Stimulated activated CD4-positive, alpha-beta T cell treated with anti-CD3 and anti-CD28 coated beads, Interleukin-12 subunit alpha, Interleukin-12 subunit beta, amount 100 ng/mL, for 48 hours (primary cell): ENCODE measurements around the gene AKT2.
"Not testable (repeated sequence)": the region's sequence is repeated elsewhere in the genome, so short reads cannot be mapped to it uniquely, and the experiment has no call there.

Experiments
- DNase-seq, 3 donors: peaks; one replicate each; pipeline ENCODE4 v3.0.0-alpha.2; 2020; ENCODE audit warnings: low read depth in 2 of 3, low spot score in 1 of 3

The AKT2 gene

DNA sequence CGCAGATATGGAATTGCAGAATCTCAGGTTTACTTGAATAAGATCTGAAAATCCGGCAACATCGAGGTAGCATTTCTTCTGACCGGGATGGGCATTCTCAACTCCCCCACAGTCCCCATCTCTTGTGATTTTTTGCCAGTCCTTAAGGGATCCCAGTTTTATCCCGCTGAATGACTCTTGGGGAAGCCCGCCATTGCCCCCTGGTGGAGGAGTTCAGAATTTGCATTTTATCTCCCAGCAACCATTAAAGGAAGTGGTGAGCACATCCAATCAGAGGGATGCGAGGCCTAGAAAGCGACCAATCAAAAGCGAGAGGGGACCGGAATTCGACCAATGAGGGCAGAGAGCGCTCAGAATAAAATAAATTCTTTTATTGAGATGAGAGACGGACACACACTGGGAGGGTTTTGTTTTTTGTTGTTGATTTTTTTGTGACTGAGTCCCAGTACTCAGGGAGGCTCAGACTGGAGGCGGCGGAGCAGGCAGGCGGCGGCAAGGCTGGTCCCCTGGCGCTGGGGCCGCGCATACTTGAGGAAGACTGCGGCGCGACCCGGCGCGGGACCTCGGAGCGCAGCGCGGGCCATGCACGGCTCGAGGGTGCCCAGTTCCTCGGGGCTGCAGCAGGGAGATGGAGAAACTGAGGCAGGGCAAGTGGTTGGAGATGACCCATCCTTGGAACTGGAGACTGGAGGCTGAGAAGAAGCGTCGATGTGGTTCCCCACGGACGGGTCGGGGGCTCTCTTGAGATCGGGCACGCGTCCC, 63.1 kb downstream of the AKT2 start:
- DNase-seq: peak; percentile 50 to 70 (median 66)

DNA sequence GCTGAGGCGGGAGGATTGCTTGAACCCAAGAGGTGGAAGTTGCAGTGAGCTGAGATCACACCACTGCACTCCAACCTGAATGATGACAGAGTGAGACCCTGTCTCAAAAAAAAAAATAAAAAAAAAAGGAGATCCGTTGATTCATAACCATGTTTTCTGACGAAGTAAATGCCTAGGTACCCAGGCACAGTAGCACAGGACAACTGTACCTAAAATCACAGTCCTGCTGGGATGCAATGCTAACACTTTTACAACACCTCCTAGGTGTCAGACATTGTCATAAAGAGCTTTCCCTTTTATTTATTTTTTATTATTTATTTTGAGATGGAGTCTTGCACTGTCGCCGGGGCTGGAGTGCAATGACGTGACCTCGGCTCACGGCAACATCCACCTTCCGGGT, 64.5 kb downstream of the AKT2 start:
- no peak for DNase-seq

DNA sequence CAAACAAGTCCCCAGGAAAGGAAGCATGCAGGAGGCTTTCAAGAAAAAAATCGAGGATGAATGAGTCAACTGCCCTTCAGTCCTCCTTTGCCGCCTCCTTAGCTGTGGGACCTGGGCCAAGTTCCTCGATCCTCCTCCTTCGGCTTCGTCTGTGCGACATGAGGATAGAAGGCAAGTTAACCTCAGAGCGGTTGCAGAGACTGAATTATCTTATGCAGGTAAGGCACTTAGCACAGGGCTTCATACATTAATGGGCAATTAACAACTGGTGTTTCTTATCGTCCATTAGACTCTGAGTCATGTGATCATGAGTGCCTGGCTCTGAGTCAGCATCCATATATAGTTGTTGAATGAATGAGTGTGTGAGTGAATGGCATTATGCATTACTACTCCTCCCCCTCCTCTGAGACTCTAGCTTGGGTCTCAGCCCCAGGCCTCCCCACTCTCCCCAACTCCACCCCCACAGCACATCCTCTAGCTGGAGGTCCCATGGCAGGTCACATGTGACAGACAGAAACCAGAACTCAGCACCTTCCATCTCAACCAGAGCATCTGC, 65.3 kb downstream of the AKT2 start:
- DNase-seq: no peak

DNA sequence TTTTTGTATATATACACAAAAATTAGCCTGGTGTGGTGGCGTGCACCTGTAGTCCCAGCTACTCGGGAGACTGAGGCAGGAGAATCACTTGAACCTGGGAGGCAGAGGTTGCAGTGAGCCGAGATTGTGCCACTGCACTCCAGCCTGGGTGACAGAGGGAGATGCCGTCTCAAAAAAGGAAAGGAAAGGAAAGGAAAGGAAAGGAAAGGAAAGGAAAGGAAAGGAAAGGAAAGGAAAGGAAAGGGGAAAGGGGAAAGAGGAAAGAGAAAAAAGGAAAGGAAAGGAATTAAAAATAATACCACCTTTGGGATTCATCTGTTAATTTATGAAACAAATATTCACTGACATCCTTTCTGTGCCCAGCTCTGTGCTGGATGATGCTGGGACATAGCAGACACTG, 66.1 kb downstream of the AKT2 start:
- DNase-seq: not testable (repeated sequence)

DNA sequence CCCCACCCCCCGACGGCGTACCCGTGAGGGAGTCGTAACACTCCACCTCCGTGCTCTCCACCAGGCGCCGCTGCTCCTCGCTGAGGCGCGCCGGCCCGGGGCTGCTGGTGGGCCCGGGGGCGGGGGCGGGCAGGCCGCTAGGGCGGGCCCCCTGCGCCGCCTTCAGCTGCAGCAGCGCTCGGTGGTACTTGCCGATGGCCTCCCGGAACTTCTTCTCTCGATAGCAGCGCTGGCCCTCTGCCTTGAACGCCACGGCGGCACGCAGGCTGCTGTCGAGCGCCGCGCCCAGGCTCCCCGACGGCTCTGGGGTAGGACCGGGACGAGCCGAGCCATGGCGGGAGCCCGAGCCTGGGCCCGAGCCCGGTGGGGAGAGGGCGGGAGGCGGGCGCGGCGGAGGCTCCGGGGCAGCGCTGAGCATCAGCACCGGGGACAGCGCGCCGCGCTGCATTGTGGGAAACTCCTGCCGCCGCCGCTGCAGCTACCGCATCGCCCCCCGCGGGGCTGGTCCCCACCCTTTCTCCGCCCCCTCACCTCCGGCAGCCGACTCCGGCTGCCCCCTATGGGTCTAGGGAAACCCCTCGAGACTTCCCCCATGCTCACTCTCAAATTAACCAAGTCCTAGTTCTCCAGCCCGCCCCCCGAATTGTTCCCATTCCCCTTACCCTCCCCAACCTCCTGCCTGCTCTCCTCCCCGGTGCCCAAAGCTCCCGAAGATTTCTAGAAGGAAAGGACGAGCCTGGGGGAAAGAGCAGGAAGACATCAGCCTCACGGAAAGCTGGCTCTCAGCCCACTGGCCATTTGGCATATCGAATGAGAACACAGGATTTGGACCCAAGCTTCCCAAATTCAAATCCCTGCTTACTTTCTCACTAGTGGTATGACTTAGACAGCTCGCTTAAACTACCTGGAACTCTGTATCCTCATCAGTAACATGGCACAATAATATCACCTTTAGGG, 66.9 kb downstream of the AKT2 start, which contains the start of gene TTC9B:
Gene TTC9B, minus strand, starts transcription at position 451 of the 957 bp plus-strand sequence. Its CDS starts 3 bp downstream, at position 448.
- DNase-seq: peak in 1 of 3 donors; percentile 30

DNA sequence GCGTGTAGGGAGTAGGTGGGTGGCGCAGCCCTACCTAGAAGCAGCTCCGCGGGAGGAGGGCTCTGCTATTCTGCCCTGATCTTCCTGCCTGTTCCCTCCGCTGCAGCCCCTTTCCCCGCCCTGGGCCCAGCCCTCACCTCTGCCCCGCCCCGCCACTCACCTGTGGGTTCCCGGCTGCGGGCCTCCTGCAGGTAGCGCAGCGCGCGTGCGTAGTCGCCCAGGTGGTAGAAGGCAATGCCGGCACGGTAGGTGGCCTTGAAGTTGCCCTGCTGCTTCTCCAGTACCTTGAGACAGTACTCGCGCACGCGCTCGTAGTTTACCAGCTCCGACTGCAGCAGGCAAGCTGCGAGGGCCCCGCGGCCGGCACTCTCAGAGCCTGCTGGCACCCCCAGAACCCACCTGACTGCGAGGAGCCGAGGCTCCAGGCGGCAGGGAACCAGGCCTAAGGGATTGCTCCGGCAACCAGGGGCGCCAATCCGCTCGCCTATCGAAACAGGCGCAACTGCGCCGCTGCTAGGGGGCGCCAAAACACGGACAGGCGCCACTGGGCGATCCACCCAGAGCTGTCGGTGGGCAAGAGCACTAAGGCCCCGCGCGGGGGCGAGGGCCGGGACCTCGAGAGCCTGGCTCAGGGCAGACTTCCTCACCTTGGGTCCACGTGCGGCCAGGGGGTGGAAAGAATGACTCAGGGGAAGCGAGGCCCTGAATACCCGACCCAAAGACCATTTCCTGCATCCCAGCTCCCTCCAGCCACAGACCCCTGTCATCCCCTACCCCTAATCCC, 67.9 kb downstream of the AKT2 start:
- no peak for DNase-seq

DNA sequence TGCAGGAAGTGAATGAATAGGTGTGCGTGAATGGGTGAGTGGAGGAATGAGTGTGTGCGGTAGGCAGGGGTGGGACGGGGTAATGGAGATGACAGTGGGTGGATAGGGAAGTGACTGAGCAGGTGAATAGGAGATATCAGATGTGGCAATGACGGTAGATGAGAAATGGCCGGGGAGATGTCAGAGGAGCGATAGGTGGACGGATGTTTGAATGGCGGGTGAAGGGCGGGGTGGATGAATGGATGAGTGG, 68.4 kb downstream of the AKT2 start:
- no peak for DNase-seq

DNA sequence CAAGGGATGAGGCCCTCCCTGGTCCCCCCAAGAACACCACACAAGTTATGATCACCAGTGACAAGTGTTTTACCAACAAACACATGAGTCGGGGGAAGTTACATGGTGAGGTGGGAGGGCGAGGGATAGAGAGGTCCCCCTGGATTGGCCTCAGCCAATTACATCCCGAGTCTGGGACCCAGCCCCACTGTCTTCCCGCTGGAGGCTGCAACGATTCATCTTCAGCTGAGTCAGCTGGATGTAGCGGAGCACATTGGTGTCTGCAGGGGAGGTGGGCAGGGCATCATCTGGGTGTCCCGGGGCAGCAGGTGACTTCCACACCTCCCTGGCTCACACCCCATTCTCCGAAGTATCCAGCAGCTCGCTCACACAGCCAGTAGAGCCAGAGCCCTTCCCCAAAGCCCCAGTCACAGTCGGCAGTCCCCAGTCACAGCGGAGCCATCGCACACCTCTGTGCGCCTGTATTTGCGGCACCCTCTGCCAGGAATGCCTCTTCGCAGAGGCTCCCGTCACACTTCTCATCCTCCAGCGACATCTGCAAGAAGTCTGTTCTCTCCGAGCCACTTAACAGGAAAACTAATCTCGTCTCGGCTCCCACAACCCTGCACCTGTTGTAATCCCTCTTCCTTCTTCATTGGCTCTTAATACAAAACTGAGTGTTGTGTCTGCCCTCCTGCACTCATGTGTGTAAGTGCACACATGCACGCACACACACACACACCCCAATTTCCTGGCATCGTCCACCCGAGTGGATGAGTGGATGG, 69.0 kb downstream of the AKT2 start:
- no peak for DNase-seq

DNA sequence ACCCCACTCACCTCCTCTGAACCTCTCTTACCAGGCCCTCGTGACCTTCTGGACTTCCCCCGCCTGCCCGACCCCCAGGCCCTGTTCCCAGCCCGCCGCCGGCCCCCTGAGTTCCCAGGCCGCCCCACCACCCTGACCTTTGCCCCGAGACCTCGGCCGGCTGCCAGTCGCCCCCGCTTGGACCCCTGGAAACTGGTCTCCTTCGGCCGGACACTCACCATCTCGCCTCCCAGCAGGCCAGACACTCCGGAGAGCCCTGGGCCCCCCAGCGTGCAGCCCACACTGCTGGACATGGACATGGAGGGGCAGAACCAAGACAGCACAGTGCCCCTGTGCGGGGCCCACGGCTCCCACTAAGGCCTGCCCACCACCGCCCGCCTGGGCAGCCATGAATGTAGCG, 70.2 kb downstream of the AKT2 start:
- DNase-seq: no peak

DNA sequence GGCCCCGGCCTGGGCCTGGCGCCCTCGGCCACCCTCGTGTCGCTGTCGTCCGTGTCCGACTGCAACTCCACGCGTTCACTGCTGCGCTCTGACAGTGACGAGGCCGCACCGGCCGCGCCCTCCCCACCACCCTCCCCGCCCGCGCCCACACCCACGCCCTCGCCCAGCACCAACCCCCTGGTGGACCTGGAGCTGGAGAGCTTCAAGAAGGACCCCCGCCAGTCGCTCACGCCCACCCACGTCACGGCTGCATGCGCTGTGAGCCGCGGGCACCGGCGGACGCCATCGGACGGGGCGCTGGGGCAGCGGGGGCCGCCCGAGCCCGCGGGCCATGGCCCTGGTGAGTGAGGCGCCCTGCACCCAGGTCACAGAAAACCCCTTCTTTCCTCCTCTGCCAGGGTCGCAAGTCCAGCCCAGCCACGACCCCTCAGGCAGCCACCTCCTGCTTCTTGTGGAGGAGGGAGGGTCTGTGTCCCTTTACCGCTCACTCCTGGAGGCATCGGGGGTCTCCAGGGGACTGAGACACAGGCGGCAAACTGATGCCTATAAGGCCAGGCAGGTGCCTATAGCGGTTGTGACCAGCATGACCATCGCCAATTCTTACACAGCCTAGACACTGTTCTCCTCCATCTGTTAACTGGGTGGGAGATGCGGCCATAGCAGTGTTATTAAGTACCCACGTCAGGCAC, 71.1 kb downstream of the AKT2 start:
- DNase-seq: no peak

DNA sequence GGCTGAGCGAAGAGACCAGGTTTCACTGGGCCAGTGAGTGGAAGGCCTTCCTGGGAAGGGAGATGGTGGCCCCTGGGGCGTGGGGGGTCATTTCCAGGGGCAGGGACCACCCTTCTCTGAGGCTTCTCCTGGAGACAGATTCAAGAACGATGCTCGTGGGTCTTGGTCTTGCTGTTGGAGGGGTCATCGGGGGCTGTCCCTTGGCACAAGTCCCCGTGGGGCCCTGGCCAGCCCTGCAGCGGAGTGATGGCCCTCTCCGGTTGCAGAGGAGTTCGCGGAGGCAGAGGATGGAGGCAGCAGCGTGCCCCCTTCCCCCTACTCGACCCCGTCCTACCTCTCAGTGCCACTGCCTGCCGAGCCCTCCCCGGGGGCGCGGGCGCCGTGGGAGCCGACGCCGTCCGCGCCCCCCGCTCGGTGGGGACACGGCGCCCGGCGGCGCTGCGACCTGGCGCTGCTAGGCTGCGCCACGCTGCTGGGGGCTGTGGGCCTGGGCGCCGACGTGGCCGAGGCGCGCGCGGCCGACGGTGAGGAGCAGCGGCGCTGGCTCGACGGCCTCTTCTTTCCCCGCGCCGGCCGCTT, 71.8 kb downstream of the AKT2 start:
- DNase-seq: no peak

DNA sequence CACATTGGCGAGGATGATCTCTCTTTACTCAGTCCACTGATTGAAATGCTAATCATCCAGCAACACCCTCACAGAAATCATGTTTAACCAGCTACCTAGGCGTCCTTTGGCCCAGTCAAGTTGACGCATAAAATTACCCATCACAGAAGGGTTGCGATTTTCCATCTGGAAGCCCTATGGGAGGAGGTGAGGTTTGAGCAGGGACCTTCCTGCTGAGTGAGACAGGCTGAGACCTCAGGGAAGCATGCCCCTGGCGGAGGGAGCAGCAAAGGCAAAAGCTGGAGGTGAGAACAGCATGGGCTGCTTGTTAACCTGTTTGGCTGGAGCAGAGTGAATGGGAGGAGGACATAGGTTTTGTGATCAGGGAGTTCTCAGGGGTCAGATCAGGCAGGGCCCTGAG, 74.3 kb downstream of the AKT2 start:
- DNase-seq: no peak

DNA sequence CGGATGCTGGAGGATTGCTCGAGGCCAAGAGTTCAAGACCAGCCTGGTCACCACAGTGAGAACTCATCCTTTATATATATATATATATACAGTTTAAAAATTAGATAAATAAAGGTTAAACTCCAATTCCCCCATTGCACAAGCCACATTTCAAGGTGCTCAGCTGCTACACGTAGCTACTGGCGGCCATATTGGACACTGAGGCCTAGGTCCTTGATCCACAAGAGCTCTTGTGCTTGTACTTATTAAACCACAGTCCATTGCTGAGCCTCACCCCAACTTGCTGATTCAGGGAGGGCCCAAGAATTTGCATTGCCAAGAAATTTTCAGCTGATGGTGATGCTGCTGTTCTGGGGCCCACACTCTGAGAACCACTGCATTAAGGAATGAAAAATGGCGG, 76.5 kb downstream of the AKT2 start:
- no peak for DNase-seq

DNA sequence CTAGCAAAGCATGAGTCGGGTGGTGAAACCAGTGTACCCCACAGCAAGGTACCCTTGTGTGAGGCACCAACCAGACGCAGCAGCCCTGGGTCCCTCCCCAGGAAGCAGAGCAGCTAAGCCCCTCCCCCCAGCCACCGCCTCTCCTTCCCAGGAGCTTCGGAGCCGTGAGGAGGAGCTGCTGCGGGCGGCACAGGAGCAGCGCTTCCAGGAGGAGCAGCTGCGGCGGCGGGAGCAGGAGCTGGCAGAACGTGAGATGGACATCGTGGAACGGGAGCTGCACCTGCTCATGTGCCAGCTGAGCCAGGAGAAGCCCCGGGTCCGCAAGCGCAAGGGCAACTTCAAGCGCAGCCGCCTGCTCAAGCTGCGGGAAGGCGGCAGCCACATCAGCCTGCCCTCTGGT, 79.4 kb downstream of the AKT2 start:
- DNase-seq: no peak

DNA sequence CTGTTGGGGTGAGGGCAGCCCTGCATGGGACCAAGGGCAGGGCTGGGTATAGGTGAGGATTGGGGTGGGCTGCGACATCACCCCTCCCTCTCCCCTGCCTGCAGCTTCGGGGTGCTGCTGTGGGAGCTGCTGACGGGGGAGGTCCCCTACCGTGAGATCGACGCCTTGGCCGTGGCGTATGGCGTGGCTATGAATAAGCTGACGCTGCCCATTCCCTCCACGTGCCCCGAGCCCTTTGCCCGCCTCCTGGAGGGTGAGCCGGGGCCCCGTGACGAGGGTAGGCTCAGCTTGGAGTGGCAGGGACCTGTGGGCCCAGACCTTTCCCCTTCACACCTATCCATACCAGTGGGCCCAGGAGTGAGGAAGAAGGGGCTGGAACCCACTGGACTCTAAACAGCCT, 80.8 kb downstream of the AKT2 start:
- DNase-seq: no peak

DNA sequence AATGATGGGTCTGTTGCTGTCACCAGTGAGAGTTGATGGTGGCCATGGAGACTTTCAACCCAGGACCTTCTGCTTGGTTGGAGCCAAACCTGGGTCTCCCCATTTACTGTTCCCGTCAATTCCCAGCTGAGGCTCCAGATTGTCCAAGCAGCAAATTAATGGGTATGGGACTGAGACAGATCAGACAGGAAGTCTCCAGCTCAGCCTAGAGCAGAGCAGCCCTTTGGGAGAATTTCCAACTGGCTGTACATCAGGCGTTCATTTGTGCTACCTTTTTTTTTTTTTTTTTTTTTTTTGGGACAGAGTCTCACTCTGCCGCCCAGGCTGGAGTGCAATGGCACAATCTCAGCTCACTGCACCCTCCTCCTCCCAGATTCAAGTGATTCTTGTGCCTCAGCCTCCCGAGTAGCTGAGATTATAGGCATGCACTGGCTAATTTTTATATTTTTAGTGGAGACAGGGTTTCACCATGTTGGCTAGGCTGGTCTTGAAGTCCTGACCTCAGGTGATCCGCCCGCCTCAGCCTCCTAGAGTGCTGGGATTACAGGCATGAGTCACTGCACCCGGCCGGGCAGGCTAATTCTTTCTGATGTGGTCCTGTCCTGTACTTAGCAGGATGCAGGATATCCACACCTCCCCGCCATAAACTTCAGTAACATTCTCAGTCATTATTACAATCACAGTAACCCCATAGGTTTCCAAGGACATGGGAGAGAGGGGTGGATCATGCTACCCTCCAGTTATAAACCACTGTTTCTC, 84.6 kb downstream of the AKT2 start:
- DNase-seq: no peak

DNA sequence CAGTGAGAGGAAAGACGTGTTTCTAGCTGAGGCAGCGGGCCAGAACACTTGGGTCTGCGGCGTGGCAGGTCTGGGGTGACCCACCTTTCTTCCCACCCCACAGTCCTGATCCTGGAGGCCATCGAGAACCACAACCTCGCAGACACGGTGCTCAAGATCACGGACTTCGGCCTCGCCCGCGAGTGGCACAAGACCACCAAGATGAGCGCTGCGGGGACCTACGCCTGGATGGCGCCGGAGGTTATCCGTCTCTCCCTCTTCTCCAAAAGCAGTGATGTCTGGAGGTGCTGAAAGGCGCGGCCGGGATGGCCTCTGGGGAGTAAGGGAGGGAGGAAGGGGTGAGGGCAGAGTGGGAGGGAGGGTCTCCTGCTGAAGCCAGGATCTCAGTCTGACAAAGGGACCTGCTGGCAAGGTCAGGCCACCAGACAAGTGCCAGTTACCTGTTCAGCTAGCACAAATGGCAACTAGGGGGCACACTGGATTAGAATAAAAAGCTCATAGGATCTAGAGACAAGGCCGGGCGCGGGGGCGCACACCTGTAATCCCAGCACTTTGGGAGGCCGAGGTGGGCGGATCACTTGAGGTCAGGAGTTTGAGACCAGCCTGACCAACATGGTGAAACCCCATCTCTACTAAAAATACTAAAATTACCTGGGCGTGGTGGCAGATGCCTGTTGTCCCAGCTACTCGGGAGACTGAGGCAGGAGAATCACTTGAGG, 86.7 kb downstream of the AKT2 start:
- no peak for DNase-seq

DNA sequence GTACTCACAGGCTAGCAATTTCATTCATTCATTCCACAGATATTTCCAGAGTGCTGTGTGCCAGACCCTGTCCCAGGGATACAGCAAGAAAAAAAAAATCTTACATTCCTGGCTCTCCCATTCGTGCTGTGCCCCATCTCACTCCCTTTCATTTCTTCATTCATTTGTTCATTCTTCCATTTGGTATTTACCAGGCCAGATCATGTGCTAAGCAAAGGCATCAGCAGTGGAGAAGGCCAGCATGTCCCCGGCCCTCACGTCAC, 91.6 kb downstream of the AKT2 start:
- no peak for DNase-seq
